ENCODE measurements around the gene FAM9A. TPM values are rescaled to one million over a fixed set of nuclear protein-coding genes. Genes with fewer than 3 reads are reported as not detected.
"Not testable (repeated sequence)": the region's sequence is repeated elsewhere in the genome, so short reads cannot be mapped to it uniquely, and the experiment has no call there.

FAM9A gene
- polyA plus RNA-seq, 3 donors, result not detected

- no peak for DNase-seq (ENCODE audit: low read depth in 3 of 3, low spot score in 2 of 3)
Measured at GRCh38 chrX:8805046-8805445, 3.9 kb upstream of the FAM9A start.

- DNase-seq (ENCODE audit: low read depth in 3 of 3, low spot score in 2 of 3), result no peak
Measured at GRCh38 chrX:8803326-8803725, 2.1 kb upstream of the FAM9A start.

DNA sequence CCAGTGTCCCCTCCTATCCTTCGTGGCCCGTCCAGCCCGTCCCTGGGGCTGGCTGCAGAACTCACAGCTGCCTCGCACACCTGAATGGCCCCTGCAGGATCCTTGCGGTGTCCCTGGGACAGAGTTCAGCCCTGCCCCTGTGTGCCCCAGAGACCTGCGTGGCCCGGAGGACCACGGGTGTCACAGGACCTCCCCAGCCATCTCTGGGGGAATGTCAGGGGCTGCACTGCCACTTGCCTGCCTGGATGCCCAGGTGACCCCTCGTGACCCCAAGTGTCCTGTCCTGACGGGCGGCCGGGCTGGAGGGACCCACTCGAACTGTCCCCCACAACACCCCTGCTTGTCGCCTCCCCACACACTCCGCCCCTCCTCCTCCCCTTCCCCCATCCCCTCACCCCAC, 832 bp downstream of the FAM9A start:
- not testable (repeated sequence) for DNase-seq (ENCODE audit: low read depth in 3 of 3, low spot score in 2 of 3)

DNA sequence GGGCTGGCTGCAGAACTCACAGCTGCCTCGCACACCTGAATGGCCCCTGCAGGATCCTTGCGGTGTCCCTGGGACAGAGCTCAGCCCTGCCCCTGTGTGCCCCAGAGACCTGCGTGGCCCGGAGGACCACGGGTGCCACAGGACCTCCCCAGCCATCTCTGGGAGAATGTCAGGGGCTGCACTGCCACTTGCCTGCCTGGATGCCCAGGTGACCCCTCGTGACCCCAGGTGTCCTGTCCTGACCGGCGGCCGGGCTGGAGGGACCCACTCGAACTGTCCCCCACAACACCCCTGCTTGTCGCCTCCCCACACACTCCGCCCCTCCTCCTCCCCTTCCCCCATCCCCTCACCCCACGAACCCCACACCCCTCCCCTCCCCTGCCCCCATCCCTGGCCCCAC, 1.9 kb downstream of the FAM9A start:
- DNase-seq (ENCODE audit: low read depth in 3 of 3, low spot score in 2 of 3), result not testable (repeated sequence)

DNA sequence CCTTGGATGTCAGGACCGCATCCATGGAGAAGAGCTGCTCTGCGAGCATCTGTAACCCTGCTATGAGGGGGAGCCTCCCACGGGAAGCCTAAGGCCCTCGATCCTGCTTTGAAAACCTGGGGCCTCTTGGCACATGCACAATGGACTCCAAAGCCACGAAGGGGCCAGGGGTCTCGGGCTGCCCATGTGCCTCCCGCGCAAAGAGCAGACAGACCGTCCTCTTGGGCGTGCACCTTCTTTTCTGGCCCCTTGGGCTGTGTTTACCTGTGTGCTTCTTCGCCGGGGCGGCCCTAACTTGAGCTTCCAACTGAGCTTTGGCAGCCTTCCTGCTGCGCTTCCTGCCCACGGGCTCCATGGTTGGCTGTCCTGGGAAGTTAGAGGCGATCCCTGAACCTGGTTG, 2.5 kb downstream of the FAM9A start:
- not testable (repeated sequence) for DNase-seq (ENCODE audit: low read depth in 3 of 3, low spot score in 2 of 3)

DNA sequence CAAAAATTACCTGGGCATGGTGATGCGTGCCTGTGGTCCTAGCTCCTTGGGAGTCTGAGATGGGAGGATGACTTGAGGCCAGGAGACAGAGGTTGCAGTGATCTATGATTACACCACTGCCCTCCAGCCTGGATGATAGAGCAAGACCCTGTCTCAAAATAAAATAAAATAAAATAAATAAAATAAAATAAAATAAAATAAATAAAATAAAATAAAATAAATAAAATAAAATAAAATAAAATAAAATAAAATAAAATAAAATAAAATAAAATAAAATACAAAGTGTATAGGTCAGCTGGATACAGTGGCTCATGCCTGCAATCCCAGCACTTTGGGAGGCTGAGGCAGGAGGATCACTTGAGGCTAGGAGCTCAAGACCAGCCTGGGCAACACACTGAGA, 14.1 kb downstream of the FAM9A start:
- DNase-seq (ENCODE audit: low read depth in 3 of 3, low spot score in 2 of 3), result not testable (repeated sequence)

GRCh38 chrX:8784162-8784561, 17.0 kb downstream of the FAM9A start:
- DNase-seq (ENCODE audit: low read depth in 3 of 3, low spot score in 2 of 3), result no peak

DNA sequence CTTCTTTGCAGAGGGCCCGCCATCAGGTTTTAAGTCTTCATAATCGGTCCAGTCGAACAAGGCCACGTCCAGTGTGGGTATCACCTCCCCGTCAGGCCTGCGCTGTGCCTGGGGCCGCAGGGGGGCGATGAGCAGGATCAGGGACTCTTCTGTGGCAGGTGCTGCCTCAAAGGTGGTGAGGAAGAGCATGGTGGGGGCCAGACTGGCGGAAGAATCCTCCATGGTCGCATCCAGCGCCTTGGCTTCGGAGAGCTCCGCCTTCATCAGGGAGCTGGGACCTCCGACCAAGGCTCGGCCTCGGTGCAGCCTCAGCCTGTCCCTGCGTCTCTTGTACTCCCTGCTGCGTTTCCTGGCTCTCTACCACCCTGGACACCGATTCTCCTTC, 17.5 kb downstream of the FAM9A start:
- no peak for DNase-seq (ENCODE audit: low read depth in 3 of 3, low spot score in 2 of 3)

- DNase-seq (ENCODE audit: low read depth in 3 of 3, low spot score in 2 of 3), result peak in 1 of 3 donors; percentile 8
Measured at GRCh38 chrX:8783097-8783713, 18.0 kb downstream of the FAM9A start.

- no peak for DNase-seq (ENCODE audit: low read depth in 3 of 3, low spot score in 2 of 3)
Measured at GRCh38 chrX:8782595-8782994, 18.6 kb downstream of the FAM9A start.

- DNase-seq (ENCODE audit: low read depth in 3 of 3, low spot score in 2 of 3), result not testable (repeated sequence)
Measured at GRCh38 chrX:8781921-8782320, 19.3 kb downstream of the FAM9A start.

- DNase-seq (ENCODE audit: low read depth in 3 of 3, low spot score in 2 of 3), result no peak
Measured at GRCh38 chrX:8773117-8773516, 28.1 kb downstream of the FAM9A start.

- DNase-seq (ENCODE audit: low read depth in 3 of 3, low spot score in 2 of 3), result no peak
Measured at GRCh38 chrX:8760021-8760420, 41.2 kb downstream of the FAM9A start.

DNA sequence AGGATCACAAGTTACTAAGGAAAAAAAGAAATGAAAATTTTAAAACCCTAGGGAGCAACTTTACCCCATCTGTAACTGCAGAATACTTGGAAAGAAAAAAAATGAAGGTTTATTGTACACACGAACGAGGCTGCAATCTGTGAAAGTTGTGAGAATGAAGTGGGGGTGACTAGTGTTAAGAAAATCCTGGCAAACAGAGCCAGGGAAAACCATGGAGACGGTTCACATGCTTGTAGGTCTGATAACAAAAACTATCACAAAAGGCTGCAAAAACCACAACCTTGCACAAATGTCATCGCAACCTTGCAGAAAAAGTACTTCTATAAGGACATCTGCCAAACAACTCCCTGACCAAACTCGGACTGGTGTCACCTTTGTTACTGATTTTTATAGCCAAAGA, 42.5 kb downstream of the FAM9A start:
- DNase-seq (ENCODE audit: low read depth in 3 of 3, low spot score in 2 of 3), result not testable (repeated sequence)

GRCh38 chrX:8757609-8758389, 43.4 kb downstream of the FAM9A start:
- not testable (repeated sequence) for DNase-seq (ENCODE audit: low read depth in 3 of 3, low spot score in 2 of 3)

GRCh38 chrX:8755813-8756212, 45.4 kb downstream of the FAM9A start:
- no peak for DNase-seq (ENCODE audit: low read depth in 3 of 3, low spot score in 2 of 3)

- DNase-seq (ENCODE audit: low read depth in 3 of 3, low spot score in 2 of 3), result no peak
Measured at GRCh38 chrX:8755116-8755515, 46.1 kb downstream of the FAM9A start.

DNA sequence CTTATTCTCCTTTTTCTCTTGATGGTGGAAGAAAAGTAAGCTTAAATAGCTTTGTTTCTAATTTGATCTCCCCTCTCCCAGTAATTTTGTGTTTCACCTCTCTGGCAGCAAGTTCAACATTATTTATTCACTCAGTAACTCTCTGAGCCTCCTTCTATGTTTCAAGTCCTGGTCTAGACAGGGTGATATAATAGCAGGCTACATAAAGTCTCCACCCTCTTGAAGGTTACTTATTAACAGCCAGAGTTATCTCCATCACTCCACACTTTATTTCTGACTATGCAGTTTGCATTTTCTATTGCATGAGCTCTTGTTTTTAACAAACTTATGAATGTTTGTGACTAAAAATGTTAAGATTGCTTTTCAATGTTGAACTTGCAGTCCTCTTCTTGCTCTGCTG, 51.5 kb downstream of the FAM9A start:
- DNase-seq (ENCODE audit: low read depth in 3 of 3, low spot score in 2 of 3), result no peak

- no peak for DNase-seq (ENCODE audit: low read depth in 3 of 3, low spot score in 2 of 3)
Measured at GRCh38 chrX:8748855-8749254, 52.3 kb downstream of the FAM9A start.

GRCh38 chrX:8743126-8743732, 58.0 kb downstream of the FAM9A start:
- DNase-seq (ENCODE audit: low read depth in 3 of 3, low spot score in 2 of 3), result no peak

DNA sequence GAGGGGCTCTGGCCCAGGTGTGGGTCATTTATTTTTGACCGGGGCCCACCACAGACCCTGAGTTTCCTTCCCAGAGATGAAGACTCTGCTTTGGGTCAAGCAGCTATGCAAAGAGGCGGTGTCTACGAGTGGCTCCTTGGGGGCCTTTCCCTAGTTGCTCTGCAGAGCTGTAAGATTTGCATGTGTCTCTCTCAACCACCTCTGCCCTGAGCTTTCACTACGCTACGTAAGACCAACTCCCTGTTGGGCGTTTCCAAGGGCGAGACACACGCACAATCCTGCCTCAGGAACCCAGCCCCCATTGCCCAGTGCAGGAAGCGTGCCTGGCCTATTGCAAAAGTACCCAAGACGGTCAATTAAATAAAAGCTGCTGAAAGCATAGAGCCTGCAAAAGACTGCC, 59.2 kb downstream of the FAM9A start:
- no peak for DNase-seq (ENCODE audit: low read depth in 3 of 3, low spot score in 2 of 3)
